SK-N-SH treated with all-trans-retinoic acid at 6 μM for 48 hours (cell line): ENCODE data around the gene KIRREL3.
A peak's percentile ranks its signal among the peaks of the same experiment; 100 is the strongest.

ENCODE experiments used
- ATAC-seq: fragments of 200-7000 bp; cut with Tn5 transposase; 3 replicates; pipeline ENCODE4 v1.9.1; 2020; ENCODE audit warnings: mild to moderate bottlenecking, moderate library complexity
- ARNTL ChIP-seq: fragments of 450-650 bp; formaldehyde crosslinking; IDR thresholded peaks from 2 replicates; pipeline ENCODE4 v1.5.0; 2020; ENCODE audit warnings: low read depth, mild to moderate bottlenecking, moderate library complexity, borderline replicate concordance
- CREB5 ChIP-seq: fragments of 250-450 bp; sonication (Bioruptor Pico); IDR thresholded peaks from 2 replicates; pipeline ENCODE4 v1.5.1; 2020; ENCODE audit warnings: low read depth, mild to moderate bottlenecking, moderate library complexity
- CSDC2 ChIP-seq: fragments of 250-450 bp; sonication (Bioruptor Pico); IDR thresholded peaks from 2 replicates; pipeline ENCODE4 v1.5.0; 2020; ENCODE audit warnings: mild to moderate bottlenecking, moderate library complexity
- CSRNP3 ChIP-seq: fragments of 250-450 bp; sonication (Bioruptor Pico); IDR thresholded peaks from 2 replicates; pipeline ENCODE4 v1.5.1; 2021; ENCODE audit warnings: mild to moderate bottlenecking, moderate library complexity
- ESRRG ChIP-seq: fragments of 250-450 bp; sonication (Bioruptor Pico); IDR thresholded peaks from 2 replicates; pipeline ENCODE4 v1.6.1; 2021; ENCODE audit warnings: mild to moderate bottlenecking
- GLIS3 ChIP-seq: fragments of 250-450 bp; sonication (Bioruptor Pico); IDR thresholded peaks from 2 replicates; pipeline ENCODE4 v1.5.0; 2020; ENCODE audit warnings: mild to moderate bottlenecking, moderate library complexity
- ISL1 ChIP-seq: fragments of 250-450 bp; sonication (Bioruptor Pico); IDR thresholded peaks from 2 replicates; pipeline ENCODE4 v2.1.2; 2022; ENCODE audit warnings: mild to moderate bottlenecking, moderate library complexity
- OSR1 ChIP-seq: fragments of 250-450 bp; sonication (Bioruptor Pico); IDR thresholded peaks from 2 replicates; pipeline ENCODE4 v1.8.0; 2022; ENCODE audit warnings: moderate library complexity, mild to moderate bottlenecking, inconsistent platforms
- PATZ1 ChIP-seq: fragments of 250-450 bp; sonication (Bioruptor Pico); IDR thresholded peaks from 2 replicates; pipeline ENCODE4 v1.8.0; 2020; ENCODE audit warnings: mild to moderate bottlenecking, moderate library complexity, borderline replicate concordance
- POU6F1 ChIP-seq: fragments of 250-450 bp; sonication (Bioruptor Pico); IDR thresholded peaks from 2 replicates; pipeline ENCODE4 v1.8.0; 2021; ENCODE audit warnings: low read depth, mild to moderate bottlenecking, moderate library complexity, borderline replicate concordance
- PPARA ChIP-seq: fragments of 250-450 bp; sonication (Bioruptor Pico); IDR thresholded peaks from 2 replicates; pipeline ENCODE4 v1.5.0; 2020; ENCODE audit warnings: mild to moderate bottlenecking, borderline replicate concordance
- RARB ChIP-seq: fragments of 250-450 bp; sonication (Bioruptor Pico); IDR thresholded peaks from 2 replicates; pipeline ENCODE4 v1.8.0; 2021; ENCODE audit warnings: mild to moderate bottlenecking, moderate library complexity
- SNAI2 ChIP-seq: fragments of 250-450 bp; sonication (Bioruptor Pico); IDR thresholded peaks from 2 replicates; pipeline ENCODE4 v1.5.0; 2020; ENCODE audit warnings: mild to moderate bottlenecking, moderate library complexity
- TSHZ2 ChIP-seq: fragments of 250-450 bp; sonication (Bioruptor Pico); IDR thresholded peaks from 2 replicates; pipeline ENCODE4 v1.5.0; 2020; ENCODE audit warnings: mild to moderate bottlenecking, moderate library complexity
- ZC3H10 ChIP-seq: fragments of 250-450 bp; sonication (Bioruptor Pico); IDR thresholded peaks from 2 replicates; pipeline ENCODE4 v1.5.1; 2021; ENCODE audit warnings: mild to moderate bottlenecking, moderate library complexity
- ZFP3 ChIP-seq: fragments of 250-450 bp; sonication (Bioruptor Pico); IDR thresholded peaks from 2 replicates; pipeline ENCODE4 v1.5.0; 2020; ENCODE audit warnings: mild to moderate bottlenecking, moderate library complexity
- ZFP30 ChIP-seq: fragments of 450-650 bp; formaldehyde crosslinking; IDR thresholded peaks from 2 replicates; pipeline ENCODE4 v1.5.0; 2022; ENCODE audit warnings: mild to moderate bottlenecking, moderate library complexity
- ZNF565 ChIP-seq: fragments of 450-650 bp; formaldehyde crosslinking; conservative IDR thresholded peaks from 2 replicates; pipeline ENCODE4 v1.5.0; 2020; ENCODE audit warnings: low read depth, mild to moderate bottlenecking, moderate library complexity
- ZNF70 ChIP-seq: fragments of 450-650 bp; formaldehyde crosslinking; IDR thresholded peaks from 2 replicates; pipeline ENCODE4 v1.5.0; 2020; ENCODE audit warnings: mild to moderate bottlenecking, moderate library complexity
- ZNF8 ChIP-seq: fragments of 450-650 bp; formaldehyde crosslinking; IDR thresholded peaks from 2 replicates; pipeline ENCODE4 v1.5.0; 2020; ENCODE audit warnings: mild to moderate bottlenecking, moderate library complexity

Gene KIRREL3

GRCh38 chr11:126404367-126404766, 596.2 kb downstream of the KIRREL3 start:
- TF ChIP-seq GLIS3 (CRISPR knock-in tag): no peak
- no peak for TF ChIP-seq RARB (CRISPR knock-in tag)
- TF ChIP-seq ZNF8: no peak
- TF ChIP-seq ZNF70 (CRISPR knock-in tag): no peak
- TF ChIP-seq ISL1: no peak
- no peak for TF ChIP-seq ZNF565
- no peak for TF ChIP-seq CREB5
- TF ChIP-seq CSDC2 (CRISPR knock-in tag): no peak
- TF ChIP-seq ZC3H10 (CRISPR knock-in tag): no peak
- TF ChIP-seq CSRNP3 (CRISPR knock-in tag): no peak
- no peak for TF ChIP-seq ARNTL (CRISPR knock-in tag)
- no peak for TF ChIP-seq OSR1 (CRISPR knock-in tag)
- no peak for TF ChIP-seq TSHZ2 (CRISPR knock-in tag)
- no peak for TF ChIP-seq PPARA (CRISPR knock-in tag)
- no peak for TF ChIP-seq ZFP30
- TF ChIP-seq SNAI2: no peak
- TF ChIP-seq ZFP3 (CRISPR knock-in tag): no peak
- no peak for TF ChIP-seq POU6F1 (CRISPR knock-in tag)
- no peak for TF ChIP-seq PATZ1
- TF ChIP-seq ESRRG (CRISPR knock-in tag): no peak
- peak; percentile 37; the same call in 2 of the 3 replicates for ATAC-seq

- TF ChIP-seq ZNF70 (CRISPR knock-in tag): no peak
- no peak for TF ChIP-seq ARNTL (CRISPR knock-in tag)
- no peak for TF ChIP-seq SNAI2
- TF ChIP-seq PPARA (CRISPR knock-in tag): no peak
- TF ChIP-seq POU6F1 (CRISPR knock-in tag): no peak
- no peak for TF ChIP-seq GLIS3 (CRISPR knock-in tag)
- no peak for ATAC-seq
These were observed 596.9 kb downstream of the KIRREL3 start for GRCh38 chr11:126403658-126404057.

- no peak for ATAC-seq
- TF ChIP-seq RARB (CRISPR knock-in tag) (no peak), ARNTL (CRISPR knock-in tag) (no peak), ZC3H10 (CRISPR knock-in tag) (no peak), GLIS3 (CRISPR knock-in tag) (no peak), ZNF565 (no peak), POU6F1 (CRISPR knock-in tag) (no peak), PPARA (CRISPR knock-in tag) (no peak), CSDC2 (CRISPR knock-in tag) (no peak), ZFP30 (no peak), PATZ1 (no peak), SNAI2 (no peak), ZNF8 (no peak), CREB5 (no peak)
These were observed 597.5 kb downstream of the KIRREL3 start for GRCh38 chr11:126403022-126403581.
